Ovary (tissue), 9 donors: ENCODE measurements around the gene ASF1A. TPM values are rescaled to one million over a fixed set of nuclear protein-coding genes. Genes with fewer than 3 reads are reported as not detected.

Experiments
- DNase-seq, 5 donors: peaks; one replicate each; pipeline ENCODE4 v3.0.0-alpha.2; 2019 to 2020
- H3K27ac ChIP-seq, 2 donors: fragments of 200-600 bp; one replicate each; pipeline versions ENCODE4 v1.5.1 to v1.8.0; 2019 to 2022
- H3K27me3 ChIP-seq: fragments of 200-600 bp; one replicate; pipeline ENCODE4 v1.8.0; 2022
- H3K36me3 ChIP-seq: fragments of 200-600 bp; sonication (generic); one replicate; pipeline ENCODE4 v1.5.1; 2019
- H3K4me1 ChIP-seq: one replicate; pipeline ENCODE4 v1.8.1; 2013; ENCODE audit warnings: mild to moderate bottlenecking, moderate library complexity; ENCODE audit not compliant: insufficient read depth
- H3K4me3 ChIP-seq: fragments of 200-600 bp; sonication (generic); one replicate; pipeline ENCODE4 v1.5.1; 2017
- H3K9me3 ChIP-seq, 2 donors: fragments of 200-600 bp in 1 of 2; sonication (generic) in 1 of 2; one replicate each; pipeline versions ENCODE4 v1.5.1 to v1.8.1; 2013 to 2019; ENCODE audit warnings: mild to moderate bottlenecking in 1 of 2, moderate library complexity in 1 of 2
- CTCF ChIP-seq, 3 donors: fragments of 450-650 bp in 2 of 3; fragments of 200-600 bp in 1 of 3; IDR thresholded peaks; one replicate each; pipeline versions ENCODE4 v1.5.1 to v1.8.0; 2016 to 2022; ENCODE audit warnings: antibody characterized with exemption in 3 of 3, mild to moderate bottlenecking in 1 of 3
- EP300 ChIP-seq: sonication (generic); formaldehyde crosslinking; IDR thresholded peaks from one replicate; pipeline ENCODE4 v1.6.1; 2017; ENCODE audit warnings: antibody characterized with exemption
- POLR2A ChIP-seq: fragments of 450-650 bp; IDR thresholded peaks from one replicate; pipeline ENCODE4 v1.6.1; 2017; ENCODE audit warnings: antibody characterized with exemption, mild to moderate bottlenecking, moderate library complexity
- WGBS, 3 donors: extraction: QIAGEN DNeasy Blood & Tissue Kit in 1 of 3; methylation state at CpG; one replicate each; pipeline versions ENCODE4 v1.1.5 to v1.1.7; 2013 to 2017; 5-methylcytosine and 5-hydroxymethylcytosine counted together
- intact Hi-C, 4 donors: fragments of 100-400 bp; cut with DNase I; formaldehyde crosslinking; loops; one replicate each; pipeline versions ENCODE4 v1.11.0 to v1.15.1; 2022 to 2023
- polyA plus RNA-seq, 2 donors: library from polyadenylated mRNA; stranded (reverse); fragments of 200-250 nt in 1 of 2; fragments of 350-450 nt in 1 of 2; fragmentation: Illumina TruSeq in 1 of 2; extraction: RNeasy Lipid Tissue Mini Kit (QIAGEN cat#74804) in 1 of 2; gene quantifications; one replicate each; pipeline ENCODE4 v1.2.3, GENCODE V29; 2013 to 2014
- total RNA-seq, 7 donors: library from RNA; depleted of rRNA in 2 of 7; stranded (reverse); fragments of >200 nt in 2 of 7; fragmentation: NEBNext Ultra II Directional in 3 of 7; extraction: Animal tissue kit (Norgen Biotek cat#: 25700) in 3 of 7; gene quantifications; one replicate each; pipeline versions ENCODE4 v1.1.0 to v1.2.4, GENCODE V29; 2016 to 2023
- donor health status: DM: no; HTN: no; CAD: no; lungs with moderate emphysema.
- donor health status: DM: no; HTN: no; CAD: no.
- donor health status: Bipolar disorder and iron deficiency.
- donor health status: DM: yes; HTN: yes; CAD: no.
- donor health status: DM: no; HTN: no; CAD: no.
- donor health status: DM: yes; HTN: yes; CAD: no.

Gene ASF1A
- total and polyA plus RNA-seq, 9 donors = 9.9 to 30.7 (median 22.3) TPM

DNA sequence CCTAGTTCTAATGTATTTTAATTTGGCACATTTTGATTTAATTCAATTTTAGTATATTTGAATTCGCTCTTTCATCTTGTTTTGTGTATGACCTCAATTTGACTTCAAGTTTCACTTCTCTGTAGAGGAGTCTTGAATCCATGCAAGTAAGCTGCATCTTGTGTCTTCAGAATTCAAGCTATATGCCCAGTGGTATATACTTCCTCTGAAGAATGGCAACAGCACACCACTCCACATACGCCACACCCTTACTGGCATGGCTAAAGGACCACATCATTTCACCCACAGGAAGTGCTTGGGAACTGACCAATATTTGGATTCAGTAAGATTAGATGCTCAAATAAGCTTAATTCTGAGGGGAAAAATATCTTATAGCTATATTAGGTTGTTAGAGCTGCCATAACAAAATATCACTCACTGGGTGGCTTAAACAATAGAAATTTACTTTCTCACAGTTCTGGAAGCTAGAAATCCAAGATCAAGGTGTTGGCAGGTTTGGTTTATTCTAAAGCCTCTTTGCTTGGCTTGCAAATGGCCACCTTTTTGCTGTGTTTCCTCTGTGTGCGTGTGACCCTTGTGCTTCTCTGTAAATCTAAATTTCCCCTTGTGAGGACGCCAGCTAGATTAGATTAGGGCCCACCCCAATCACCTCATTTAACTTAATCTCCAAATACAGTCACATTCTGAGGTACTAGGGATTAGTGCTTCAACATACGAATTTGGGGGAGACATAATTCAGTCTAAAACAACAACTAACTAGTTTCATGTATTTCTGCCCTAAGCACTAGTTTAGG lies 2.8 kb upstream of the ASF1A start:
- H3K27me3 ChIP-seq = no peaks in the 10 kb centered on the region
- H3K4me1 ChIP-seq = peaks cover 3% of the 10 kb centered on the region
- 88 to 92% (median 88%) methylated on average over 5 of the region's 5 CpGs for WGBS, 3 donors
- intact Hi-C loops = no loop called here
- TF ChIP-seq CTCF (IDR thresholded peaks at IDR 0.05) = no peak
- TF ChIP-seq EP300 = no peak
- TF ChIP-seq POLR2A = no peak
- H3K36me3 ChIP-seq = no peaks in the 10 kb centered on the region
- no peaks in the 10 kb centered on the region for H3K9me3 ChIP-seq
- no peak for DNase-seq
- H3K27ac ChIP-seq = peak overlapping the region in 1 of 2 donors; percentile 92
- no peak overlapping the region for H3K4me3 ChIP-seq

DNA sequence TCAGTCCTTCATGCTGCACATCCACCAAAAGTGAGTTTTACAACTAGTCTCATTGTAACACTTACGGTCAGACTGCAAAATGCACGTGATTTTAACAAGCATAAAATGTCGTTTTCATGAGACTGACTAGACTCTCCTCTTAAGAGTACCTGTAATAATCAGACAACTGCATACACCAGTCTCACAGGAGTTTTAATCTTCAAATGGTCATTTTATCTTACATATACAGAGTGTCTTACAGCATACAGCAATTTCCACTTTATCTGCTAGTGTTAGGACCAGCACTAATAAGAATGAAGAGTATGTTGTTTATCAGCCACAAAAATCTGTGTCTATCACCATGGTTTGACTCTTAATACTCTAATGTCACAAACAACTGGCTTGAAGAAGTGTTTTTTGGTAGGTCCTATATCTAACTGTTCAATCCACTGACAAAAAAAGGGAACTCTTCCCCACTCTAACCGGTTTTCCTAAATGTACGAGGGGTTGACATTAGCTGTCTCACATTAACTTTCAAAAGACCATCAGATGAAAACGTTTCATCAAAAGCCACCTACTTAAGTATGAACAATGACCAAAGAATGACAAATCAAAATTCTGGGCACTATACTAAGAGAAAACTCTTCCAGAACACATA lies 1.5 kb upstream of the ASF1A start:
- H3K27ac ChIP-seq = peak overlapping the region; percentile 26 to 92
- intact Hi-C loops = no loop called here
- DNase-seq = no peak
- peaks cover 6% of the 10 kb centered on the region for H3K4me1 ChIP-seq
- WGBS, 3 donors = 11 to 34% (median 16%) methylated on average over 6 of the region's 6 CpGs
- H3K27me3 ChIP-seq = no peaks in the 10 kb centered on the region
- H3K4me3 ChIP-seq = peak overlapping the region; percentile 98
- H3K36me3 ChIP-seq = no peaks in the 10 kb centered on the region
- no peaks in the 10 kb centered on the region for H3K9me3 ChIP-seq
- TF ChIP-seq CTCF (IDR thresholded peaks at IDR 0.05) (no peak), POLR2A (no peak), EP300 (no peak)

DNA sequence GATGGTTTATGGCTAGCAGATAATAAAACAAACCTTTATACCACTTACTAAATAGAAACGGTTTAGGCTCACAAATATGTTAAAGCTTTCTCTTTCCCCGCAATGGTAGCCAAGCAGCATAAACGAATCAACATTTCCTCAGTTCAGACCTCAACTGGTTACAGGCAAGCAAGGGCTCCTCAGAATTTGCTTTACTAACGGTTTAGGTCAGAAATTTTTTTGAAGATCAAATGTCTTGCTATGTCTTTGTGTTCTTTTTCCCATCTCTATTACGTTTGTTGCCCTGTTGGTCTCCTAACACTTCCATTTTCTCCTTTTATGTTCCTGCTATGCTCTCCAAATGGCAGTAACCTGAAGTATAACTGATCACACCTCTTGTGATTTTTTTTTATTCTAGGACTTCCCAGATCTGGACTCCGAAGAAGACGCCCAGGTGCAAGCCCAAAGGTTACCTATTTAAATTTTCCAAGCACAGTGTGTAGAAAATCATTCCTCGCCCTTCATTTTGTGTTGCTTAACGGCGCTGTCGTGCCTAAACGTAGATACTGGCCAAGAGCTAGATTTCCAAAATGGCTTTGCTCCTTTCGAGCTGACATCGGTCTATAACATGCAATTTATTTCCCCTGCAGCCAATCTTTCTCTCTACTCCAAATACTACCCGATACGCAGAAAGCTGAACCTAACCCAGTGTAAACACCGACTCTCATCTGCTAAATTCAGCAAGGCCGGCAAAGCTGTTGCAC lies 717 bp upstream of the ASF1A start:
- Histone ChIP-seq H3K27ac (peak overlapping the region; percentile 26 to 92), H3K36me3 (no peaks in the 10 kb centered on the region), H3K27me3 (no peaks in the 10 kb centered on the region), H3K4me1 (peaks cover 6% of the 10 kb centered on the region), H3K9me3 (no peaks in the 10 kb centered on the region), H3K4me3 (peak overlapping the region; percentile 98)
- TF ChIP-seq EP300 = no peak
- TF ChIP-seq POLR2A = no peak
- no peak for TF ChIP-seq CTCF (IDR thresholded peaks at IDR 0.05)
- intact Hi-C loops = no loop called here
- DNase-seq = peak in 3 of 5 donors; percentile 36 to 48 (median 43)
- 0 to 1% (median 1%) methylated on average over 18 of the region's 18 CpGs for WGBS, 3 donors

GRCh38 chr6:118894425-118895260 lies 691 bp downstream of the ASF1A start:
- 0% methylated on average over 42 to 102 of the region's 102 CpGs for WGBS, 3 donors
- H3K9me3 ChIP-seq = no peaks in the 10 kb centered on the region
- TF ChIP-seq CTCF (IDR thresholded peaks at IDR 0.05) (no peak), POLR2A (peak; percentile 6)
- peak overlapping the region; percentile 98 for H3K4me3 ChIP-seq
- H3K27me3 ChIP-seq = no peaks in the 10 kb centered on the region
- intact Hi-C loops = no loop called here
- H3K4me1 ChIP-seq = peaks cover 11% of the 10 kb centered on the region
- peak overlapping the region; percentile 85 to 92 for H3K27ac ChIP-seq
- DNase-seq = peak; percentile 65 to 83 (median 70)
- no peaks in the 10 kb centered on the region for H3K36me3 ChIP-seq
